ENCODE data around the gene REST. TPM values are rescaled to one million over a fixed set of nuclear protein-coding genes. Genes with fewer than 3 reads are reported as not detected.

Gene REST, protein sequence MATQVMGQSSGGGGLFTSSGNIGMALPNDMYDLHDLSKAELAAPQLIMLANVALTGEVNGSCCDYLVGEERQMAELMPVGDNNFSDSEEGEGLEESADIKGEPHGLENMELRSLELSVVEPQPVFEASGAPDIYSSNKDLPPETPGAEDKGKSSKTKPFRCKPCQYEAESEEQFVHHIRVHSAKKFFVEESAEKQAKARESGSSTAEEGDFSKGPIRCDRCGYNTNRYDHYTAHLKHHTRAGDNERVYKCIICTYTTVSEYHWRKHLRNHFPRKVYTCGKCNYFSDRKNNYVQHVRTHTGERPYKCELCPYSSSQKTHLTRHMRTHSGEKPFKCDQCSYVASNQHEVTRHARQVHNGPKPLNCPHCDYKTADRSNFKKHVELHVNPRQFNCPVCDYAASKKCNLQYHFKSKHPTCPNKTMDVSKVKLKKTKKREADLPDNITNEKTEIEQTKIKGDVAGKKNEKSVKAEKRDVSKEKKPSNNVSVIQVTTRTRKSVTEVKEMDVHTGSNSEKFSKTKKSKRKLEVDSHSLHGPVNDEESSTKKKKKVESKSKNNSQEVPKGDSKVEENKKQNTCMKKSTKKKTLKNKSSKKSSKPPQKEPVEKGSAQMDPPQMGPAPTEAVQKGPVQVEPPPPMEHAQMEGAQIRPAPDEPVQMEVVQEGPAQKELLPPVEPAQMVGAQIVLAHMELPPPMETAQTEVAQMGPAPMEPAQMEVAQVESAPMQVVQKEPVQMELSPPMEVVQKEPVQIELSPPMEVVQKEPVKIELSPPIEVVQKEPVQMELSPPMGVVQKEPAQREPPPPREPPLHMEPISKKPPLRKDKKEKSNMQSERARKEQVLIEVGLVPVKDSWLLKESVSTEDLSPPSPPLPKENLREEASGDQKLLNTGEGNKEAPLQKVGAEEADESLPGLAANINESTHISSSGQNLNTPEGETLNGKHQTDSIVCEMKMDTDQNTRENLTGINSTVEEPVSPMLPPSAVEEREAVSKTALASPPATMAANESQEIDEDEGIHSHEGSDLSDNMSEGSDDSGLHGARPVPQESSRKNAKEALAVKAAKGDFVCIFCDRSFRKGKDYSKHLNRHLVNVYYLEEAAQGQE
- total RNA-seq: 10 to 100 TPM; 41.0 to 41.2 TPM

DNA sequence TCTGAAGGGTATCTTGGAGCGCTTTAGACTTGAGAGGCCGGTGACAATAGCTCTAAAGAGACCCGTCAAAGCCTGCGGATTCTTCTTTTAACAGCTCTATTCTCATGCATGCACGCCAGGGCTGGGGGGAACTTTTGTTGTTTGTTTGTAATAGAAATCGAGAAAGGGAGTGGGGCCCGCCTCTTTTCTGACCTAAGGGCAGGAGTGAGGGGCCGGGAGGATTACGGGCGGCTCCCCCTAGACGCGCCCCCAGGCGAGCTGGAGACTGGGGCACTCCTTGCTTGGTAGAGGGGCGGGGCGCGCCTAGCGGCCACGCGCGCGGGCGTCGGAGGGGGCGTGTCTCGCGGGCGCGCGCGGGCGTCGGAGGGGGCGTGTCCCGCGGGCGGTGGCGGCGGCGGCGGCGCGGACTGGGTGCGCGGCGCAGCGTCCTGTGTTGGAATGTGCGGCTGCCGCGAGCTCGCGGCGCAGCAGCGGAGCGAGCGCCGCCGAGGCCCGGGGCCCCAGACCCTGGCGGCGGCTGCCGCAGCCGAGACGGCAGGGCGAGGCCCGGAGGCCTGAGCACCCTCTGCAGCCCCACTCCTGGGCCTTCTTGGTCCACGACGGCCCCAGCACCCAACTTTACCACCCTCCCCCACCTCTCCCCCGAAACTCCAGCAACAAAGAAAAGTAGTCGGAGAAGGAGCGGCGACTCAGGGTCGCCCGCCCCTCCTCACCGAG, at the start of gene REST:
Gene REST, plus strand, starts transcription at position 412 of the 717 bp plus-strand sequence. CDS start 2,739 bp downstream, outside the sequence.
- Mint-ChIP-seq H3K36me3 (ENCODE audit: low read depth) (peaks cover 17% of the 10 kb centered on the region), H3K4me3 (peak within 1 kb of the TSS; percentile 84), H3K9me3 (no peaks in the 10 kb centered on the region), H3K27ac (peak within 1 kb of the TSS; percentile 72), H3K4me1 (ENCODE audit: low read depth) (peaks cover 35% of the 10 kb centered on the region), H3K27me3 (peaks cover 1% of the 10 kb centered on the region)
- ChIA-PET CTCF (interaction anchor here (0.6 to 1.5 kb wide), 2 partner anchors 51 to 71 kb away, joined by 3 to 5 read pairs; no protein-coding TSS in a partner anchor), POLR2A (interaction anchor here (0.9 to 5.8 kb wide), 4 partner anchors 66 to 473 kb away, joined by 3 to 76 read pairs (median 4); partner anchors contain the start of genes NOA1, POLR2B and PPAT)
- TF ChIP-seq, protein P1, sequence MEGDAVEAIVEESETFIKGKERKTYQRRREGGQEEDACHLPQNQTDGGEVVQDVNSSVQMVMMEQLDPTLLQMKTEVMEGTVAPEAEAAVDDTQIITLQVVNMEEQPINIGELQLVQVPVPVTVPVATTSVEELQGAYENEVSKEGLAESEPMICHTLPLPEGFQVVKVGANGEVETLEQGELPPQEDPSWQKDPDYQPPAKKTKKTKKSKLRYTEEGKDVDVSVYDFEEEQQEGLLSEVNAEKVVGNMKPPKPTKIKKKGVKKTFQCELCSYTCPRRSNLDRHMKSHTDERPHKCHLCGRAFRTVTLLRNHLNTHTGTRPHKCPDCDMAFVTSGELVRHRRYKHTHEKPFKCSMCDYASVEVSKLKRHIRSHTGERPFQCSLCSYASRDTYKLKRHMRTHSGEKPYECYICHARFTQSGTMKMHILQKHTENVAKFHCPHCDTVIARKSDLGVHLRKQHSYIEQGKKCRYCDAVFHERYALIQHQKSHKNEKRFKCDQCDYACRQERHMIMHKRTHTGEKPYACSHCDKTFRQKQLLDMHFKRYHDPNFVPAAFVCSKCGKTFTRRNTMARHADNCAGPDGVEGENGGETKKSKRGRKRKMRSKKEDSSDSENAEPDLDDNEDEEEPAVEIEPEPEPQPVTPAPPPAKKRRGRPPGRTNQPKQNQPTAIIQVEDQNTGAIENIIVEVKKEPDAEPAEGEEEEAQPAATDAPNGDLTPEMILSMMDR (IDR thresholded peaks at IDR 0.05): no peak
- intact Hi-C loops (cut with micrococcal nuclease): loop anchor here (5.0 kb wide), 1 partner anchor 70 kb away; the partner anchor contains the start of genes NOA1 and POLR2B
- peak; percentile 77 for DNase-seq
- peak; percentile 62 for ATAC-seq

DNA sequence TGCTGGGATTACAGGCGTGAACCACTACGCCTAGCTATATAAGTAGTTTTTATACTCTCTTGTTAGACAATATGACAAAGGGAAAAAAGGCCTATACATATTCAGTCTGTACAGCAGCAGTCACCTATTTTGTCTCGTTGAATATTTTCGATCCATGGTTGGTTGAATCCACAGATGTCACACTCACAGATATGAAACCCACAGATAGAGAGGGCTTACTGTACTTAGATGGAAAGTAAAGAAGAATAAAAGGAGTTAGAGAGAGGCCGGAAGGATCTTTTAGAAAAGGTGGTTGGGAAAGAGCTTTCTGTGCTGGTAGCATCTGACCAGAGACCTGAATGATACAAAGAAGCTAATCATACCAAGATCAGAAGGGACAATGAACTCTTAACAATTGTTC, 47.9 kb upstream of the REST start:
- no peaks in the 10 kb centered on the region for H3K9me3 Mint-ChIP-seq
- TF ChIP-seq, protein P1 (IDR thresholded peaks at IDR 0.05): no peak
- POLR2A ChIA-PET: interaction anchor here (1.0 kb wide), 1 partner anchor 57 kb away, joined by 4 read pairs; no protein-coding TSS in a partner anchor

DNA sequence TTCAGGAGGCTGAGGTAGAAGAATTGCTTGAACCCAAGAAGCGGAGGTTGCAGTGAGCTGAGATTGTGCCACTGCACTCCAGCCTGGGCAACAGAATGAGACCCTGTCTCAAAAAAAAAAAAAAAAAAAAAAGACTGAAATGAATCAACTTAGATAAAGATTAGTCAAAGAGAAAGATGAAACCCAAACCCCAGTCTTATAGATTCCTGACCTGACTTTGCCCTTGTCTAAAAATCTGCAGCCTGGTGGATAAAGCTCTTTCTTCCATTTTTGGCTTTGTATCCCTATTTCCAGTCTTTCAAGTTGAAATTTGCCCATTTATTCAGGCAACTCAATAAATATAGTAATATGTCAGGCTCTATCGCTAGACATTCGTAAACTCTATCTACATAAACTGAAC, 46.9 kb upstream of the REST start:
- Mint-ChIP-seq H3K27ac (no peak overlapping the region), H3K9me3 (no peaks in the 10 kb centered on the region), H3K4me3 (no peak overlapping the region), H3K4me1 (ENCODE audit: low read depth) (no peaks in the 10 kb centered on the region), H3K36me3 (ENCODE audit: low read depth) (no peaks in the 10 kb centered on the region), H3K27me3 (no peaks in the 10 kb centered on the region)
- DNase-seq: no peak
- TF ChIP-seq, protein P1 (IDR thresholded peaks at IDR 0.05): no peak
- ATAC-seq: no peak
- intact Hi-C loops (cut with micrococcal nuclease): no loop called here
- POLR2A ChIA-PET: no interaction called here
- CTCF ChIA-PET: no interaction called here

More for the DNA sequence above, 47.9 kb upstream of the REST start:
- no peak for DNase-seq
- no peak for ATAC-seq
- Mint-ChIP-seq H3K4me1 (ENCODE audit: low read depth) (no peaks in the 10 kb centered on the region), H3K36me3 (ENCODE audit: low read depth) (no peaks in the 10 kb centered on the region), H3K27ac (no peak overlapping the region), H3K27me3 (no peaks in the 10 kb centered on the region), H3K4me3 (no peak overlapping the region)
- intact Hi-C loops (cut with micrococcal nuclease): no loop called here
- CTCF ChIA-PET: interaction anchor here (1.4 kb wide), 1 partner anchor 23 kb away, joined by 6 read pairs; no protein-coding TSS in a partner anchor

DNA sequence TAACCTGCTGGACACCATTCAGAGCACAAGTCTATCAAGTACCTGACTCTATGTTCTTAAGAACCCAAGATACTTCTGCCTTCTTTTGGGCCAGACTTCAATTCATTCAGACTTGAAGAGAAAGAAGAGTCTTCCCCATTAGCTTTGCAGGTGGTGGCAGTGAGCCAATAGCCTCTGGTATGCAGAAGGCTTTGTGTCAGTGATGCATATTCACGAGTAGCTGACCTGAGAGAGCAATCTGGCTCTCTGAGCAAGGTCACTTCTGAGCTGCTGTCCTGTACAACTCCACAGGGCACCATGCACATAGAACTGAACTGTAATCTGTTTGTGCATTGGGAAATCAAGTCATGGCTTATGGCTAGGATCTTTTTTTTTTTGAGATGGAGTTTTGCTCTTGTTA, 46.3 kb upstream of the REST start:
- H3K27ac Mint-ChIP-seq: no peak overlapping the region
- DNase-seq: no peak
- no peaks in the 10 kb centered on the region for H3K4me1 Mint-ChIP-seq (ENCODE audit: low read depth)
- CTCF ChIA-PET: no interaction called here
- no peak for ATAC-seq
- no peaks in the 10 kb centered on the region for H3K9me3 Mint-ChIP-seq
- TF ChIP-seq, protein P1 (IDR thresholded peaks at IDR 0.05): no peak
- no peaks in the 10 kb centered on the region for H3K27me3 Mint-ChIP-seq
- intact Hi-C loops (cut with micrococcal nuclease): no loop called here
- POLR2A ChIA-PET: no interaction called here
- H3K4me3 Mint-ChIP-seq: no peak overlapping the region
- H3K36me3 Mint-ChIP-seq (ENCODE audit: low read depth): no peaks in the 10 kb centered on the region

All from activated CD8-positive, alpha-beta T cell treated with anti-CD3 and anti-CD28 coated beads for 36 hours (primary cell).